GM12878 (cell line): ENCODE data around the gene TCF7L2.

ENCODE experiments used
- CEBPB ChIP-seq, 2 experiments: fragments of 150-350 bp in 1 of 2; IDR thresholded peaks; 2 replicates each; pipeline ENCODE4 v1.6.1; 2012 to 2014; ENCODE audit warnings: low read depth in 2 of 2, low read length in 2 of 2, borderline replicate concordance in 1 of 2, inconsistent platforms in 1 of 2
- CREB1 ChIP-seq: IDR thresholded peaks from 2 replicates; pipeline ENCODE4 v1.6.1; 2012; ENCODE audit warnings: low read depth, mild to moderate bottlenecking, inconsistent platforms
- POLR2A ChIP-seq: IDR thresholded peaks from 2 replicates; pipeline ENCODE4 v1.6.1; 2011; ENCODE audit warnings: low read depth, mild to moderate bottlenecking, low read length
- REST ChIP-seq: IDR thresholded peaks from 2 replicates; pipeline ENCODE4 v1.6.1; 2012; ENCODE audit warnings: mild to moderate bottlenecking, low read depth, low read length
- ZBTB40 ChIP-seq: fragments of 450-650 bp; IDR thresholded peaks from 2 replicates; pipeline ENCODE4 v1.6.1; 2016; ENCODE audit warnings: mild to moderate bottlenecking, moderate library complexity, borderline replicate concordance

- TF ChIP-seq REST, result no peak
- no peak for TF ChIP-seq CEBPB (IDR thresholded peaks at IDR 0.05; ENCODE audit: borderline replicate concordance in 1 of 2, low read depth in 2 of 2, low read length in 2 of 2)
- TF ChIP-seq POLR2A, result no peak
- TF ChIP-seq ZBTB40, result no peak
- no peak for TF ChIP-seq CREB1
Observed at GRCh38 chr10:113068178-113068890, 118.3 kb downstream of the TCF7L2 start.
